GM23338 (cell line): ENCODE data around the gene STARD3. TPM values are rescaled to one million over a fixed set of nuclear protein-coding genes. Genes with fewer than 3 reads are reported as not detected.

Experiments
- ATAC-seq: fragments of 200-7000 bp; cut with Tn5 transposase; 3 replicates; pipeline ENCODE4 v1.9.1; 2020
- DNase-seq: peaks from one replicate; pipeline ENCODE4 v3.0.0-alpha.2; 2015; ENCODE audit warnings: low spot score
- H2AFZ ChIP-seq: fragments of 200-600 bp; sonication (generic); 2 replicates; pipeline ENCODE4 v1.8.0; 2016; ENCODE audit warnings: antibody characterized with exemption, mild to moderate bottlenecking, moderate library complexity
- H3F3A ChIP-seq: fragments of 200-600 bp; sonication (generic); replicated peaks from 2 replicates; pipeline ENCODE4 v1.8.0; 2017; ENCODE audit warnings: antibody characterized with exemption, mixed run types, low read depth
- H3K27ac ChIP-seq: fragments of 200-600 bp; sonication (generic); 2 replicates; pipeline ENCODE4 v1.6.1; 2016; ENCODE audit warnings: low read depth
- H3K27me3 ChIP-seq: fragments of 200-600 bp; sonication (generic); 2 replicates; pipeline ENCODE4 v1.8.0; 2016; ENCODE audit warnings: mild to moderate bottlenecking, mixed run types, moderate library complexity; ENCODE audit not compliant: insufficient read depth
- H3K36me3 ChIP-seq: fragments of 200-600 bp; sonication (generic); 2 replicates; pipeline ENCODE4 v1.8.0; 2016; ENCODE audit warnings: mild to moderate bottlenecking; ENCODE audit not compliant: insufficient read depth
- H3K4me1 ChIP-seq: fragments of 200-600 bp; sonication (generic); 2 replicates; pipeline ENCODE4 v1.8.0; 2016; ENCODE audit warnings: mild to moderate bottlenecking, moderate library complexity; ENCODE audit not compliant: insufficient read depth
- H3K4me2 ChIP-seq: fragments of 200-600 bp; sonication (generic); 2 replicates; pipeline ENCODE4 v1.7.1; 2017; ENCODE audit warnings: mixed run types
- H3K4me3 ChIP-seq: fragments of 200-600 bp; sonication (generic); 2 replicates; pipeline ENCODE4 v1.6.1; 2016; ENCODE audit warnings: mixed run types
- H3K79me2 ChIP-seq: fragments of 200-600 bp; sonication (generic); replicated peaks from 2 replicates; pipeline ENCODE4 v1.8.0; 2017; ENCODE audit warnings: mild to moderate bottlenecking; ENCODE audit not compliant: insufficient read depth
- H3K9me2 ChIP-seq: fragments of 200-600 bp; sonication (generic); 2 replicates; pipeline ENCODE4 v1.8.0; 2017; ENCODE audit not compliant: insufficient read depth
- H4K20me1 ChIP-seq: fragments of 200-600 bp; sonication (generic); replicated peaks from 2 replicates; pipeline ENCODE4 v1.8.0; 2017; ENCODE audit warnings: mild to moderate bottlenecking; ENCODE audit not compliant: insufficient read depth
- H3K27ac Mint-ChIP-seq: 2 replicates; pipeline ENCODE4 v1.8.0; 2020; ENCODE audit warnings: inconsistent platforms, mild to moderate bottlenecking, moderate library complexity, mixed read lengths
- H3K27me3 Mint-ChIP-seq: 3 replicates; pipeline ENCODE4 v1.8.0; 2022; ENCODE audit warnings: low read depth, mild to moderate bottlenecking, moderate library complexity, mixed read lengths, inconsistent platforms; ENCODE audit not compliant: insufficient read depth, poor library complexity
- H3K36me3 Mint-ChIP-seq: 3 replicates; pipeline ENCODE4 v1.8.0; 2021; ENCODE audit warnings: low read depth, mild to moderate bottlenecking, inconsistent platforms, moderate library complexity, mixed read lengths
- H3K4me1 Mint-ChIP-seq: 3 replicates; pipeline ENCODE4 v1.8.0; 2020; ENCODE audit warnings: mild to moderate bottlenecking, inconsistent platforms, mixed read lengths
- H3K4me3 Mint-ChIP-seq: 3 replicates; pipeline ENCODE4 v1.8.0; 2021; ENCODE audit warnings: moderate library complexity, mild to moderate bottlenecking, inconsistent platforms, mixed read lengths
- H3K9me3 Mint-ChIP-seq: 3 replicates; pipeline ENCODE4 v1.8.0; 2020; ENCODE audit warnings: moderate library complexity, mild to moderate bottlenecking, inconsistent platforms, mixed read lengths
- CTCF ChIP-seq, 2 experiments: fragments of 200-600 bp in 1 of 2; sonication (generic) in 1 of 2; conservative IDR thresholded peaks; 2 replicates each; pipeline versions ENCODE4 v1.5.1 to v1.6.1; 2016 to 2017; ENCODE audit warnings: antibody characterized with exemption in 2 of 2, low read depth in 2 of 2, mild to moderate bottlenecking in 2 of 2, moderate library complexity in 1 of 2
- ETS1 ChIP-seq: IDR thresholded peaks from 2 replicates; pipeline ENCODE4 v1.6.1; 2016; ENCODE audit warnings: antibody characterized with exemption
- EZH2 ChIP-seq: fragments of 200-600 bp; sonication (generic); IDR thresholded peaks from one replicate; pipeline ENCODE4 v1.8.0; 2017; ENCODE audit warnings: antibody characterized with exemption, mild to moderate bottlenecking, low read depth; ENCODE audit not compliant: unreplicated experiment
- EZH2phosphoT487 ChIP-seq: fragments of 200-600 bp; sonication (generic); IDR thresholded peaks from one replicate; pipeline ENCODE4 v1.8.1; 2018; ENCODE audit warnings: antibody characterized with exemption; ENCODE audit not compliant: unreplicated experiment
- NANOG ChIP-seq: IDR thresholded peaks from 2 replicates; pipeline ENCODE4 v1.6.1; 2016; ENCODE audit warnings: antibody characterized with exemption, borderline replicate concordance
- POLR2AphosphoS5 ChIP-seq: IDR thresholded peaks from 2 replicates; pipeline ENCODE4 v1.6.1; 2016; ENCODE audit warnings: antibody characterized with exemption, low read depth
- REST ChIP-seq: IDR thresholded peaks from one replicate; pipeline ENCODE4 v1.6.1; 2018; ENCODE audit warnings: antibody characterized with exemption; ENCODE audit not compliant: unreplicated experiment
- ZNF114 ChIP-seq: fragments of 250-450 bp; sonication (Bioruptor Pico); IDR thresholded peaks from 2 replicates; pipeline ENCODE4 v1.5.0; 2020; ENCODE audit warnings: mild to moderate bottlenecking, moderate library complexity
- ZNF331 ChIP-seq: fragments of 250-450 bp; sonication (Bioruptor Pico); IDR thresholded peaks from 2 replicates; pipeline ENCODE4 v1.5.0; 2020; ENCODE audit warnings: low read depth, mild to moderate bottlenecking, moderate library complexity
- polyA plus RNA-seq: library from polyadenylated mRNA; unstranded; fragments of >200 nt; fragmentation: Nextera tagmentation; extraction: Ambion mirVana; gene quantifications from 2 replicates; pipeline ENCODE4 v1.2.1, GENCODE V29; 2016
- total RNA-seq: library from RNA; depleted of rRNA; stranded (reverse); fragments of >200 nt; shearing (Covaris generic); gene quantifications from 2 replicates; pipeline ENCODE4 v1.2.3, GENCODE V29; 2014

STARD3 gene
- total and polyA plus RNA-seq, 2 experiments from 2014 or later, result 26.4 to 53.3 TPM

- TF ChIP-seq NANOG (no peak), EZH2 (no peak), ZNF114 (CRISPR knock-in tag) (no peak), REST (no peak), POLR2AphosphoS5 (no peak), EZH2phosphoT487 (no peak), ZNF331 (CRISPR knock-in tag) (no peak), ETS1 (no peak)
Observed at GRCh38 chr17:39653316-39653661, 16.3 kb downstream of the STARD3 start (continued).

- Histone ChIP-seq H2AFZ (no peak overlapping the region), H3K4me2 (no peak overlapping the region), H4K20me1 (peaks cover 10% of the 10 kb centered on the region), H3K27ac (no peak overlapping the region), H3K9me2 (no peaks in the 10 kb centered on the region), H3K79me2 (peaks cover 5% of the 10 kb centered on the region; the same call in 1 of the 2 replicates), H3K36me3 (no peaks in the 10 kb centered on the region), H3K4me1 (peaks cover 18% of the 10 kb centered on the region), H3K27me3 (no peaks in the 10 kb centered on the region), H3K4me3 (no peak overlapping the region), H3F3A (peaks cover 13% of the 10 kb centered on the region; the same call in 1 of the 2 replicates)
- ATAC-seq (peak; percentile 72), DNase-seq (peak; percentile 89)
- TF ChIP-seq ZNF114 (CRISPR knock-in tag) (no peak), CTCF (conservative IDR thresholded peaks at IDR 0.05; ENCODE audit: low read depth in 2 of 2) (peak; percentile 95 to 97), ETS1 (no peak), EZH2 (no peak)
- Mint-ChIP-seq H3K27me3 (peaks cover 18% of the 10 kb centered on the region), H3K27ac (peak overlapping the region; percentile 86), H3K9me3 (no peaks in the 10 kb centered on the region; the same call in 2 of the 3 replicates), H3K36me3 (peaks cover 10% of the 10 kb centered on the region), H3K4me1 (peaks cover 58% of the 10 kb centered on the region), H3K4me3 (peak overlapping the region; percentile 39; the same call in 2 of the 3 replicates)
Observed at GRCh38 chr17:39653662-39654331, 16.9 kb downstream of the STARD3 start.
